GM18861 (cell line): ENCODE measurements around the gene ROR2.

Experiments
- ATAC-seq: cut with Tn5 transposase; IDR thresholded peaks from one replicate; pipeline ENCODE4 v1.9.1; 2021; ENCODE audit not compliant: unreplicated experiment

The ROR2 gene

GRCh38 chr9:91820126-91820750 is 129.8 kb downstream of the ROR2 start:
- no peak for ATAC-seq

GRCh38 chr9:91818647-91819403 is 131.2 kb downstream of the ROR2 start:
- no peak for ATAC-seq

- no peak for ATAC-seq
Measured at GRCh38 chr9:91818225-91818585, 131.8 kb downstream of the ROR2 start.

- no peak for ATAC-seq
Measured at GRCh38 chr9:91817493-91818224, 132.4 kb downstream of the ROR2 start.

GRCh38 chr9:91817106-91817492 is 132.9 kb downstream of the ROR2 start:
- ATAC-seq: no peak

GRCh38 chr9:91816356-91816755 is 133.7 kb downstream of the ROR2 start:
- ATAC-seq: no peak

- no peak for ATAC-seq
Measured at GRCh38 chr9:91815896-91816295, 134.1 kb downstream of the ROR2 start.

GRCh38 chr9:91814753-91815152 is 135.3 kb downstream of the ROR2 start:
- ATAC-seq: no peak

- no peak for ATAC-seq
Measured at GRCh38 chr9:91814201-91814600, 135.8 kb downstream of the ROR2 start.

GRCh38 chr9:91813176-91813795 is 136.7 kb downstream of the ROR2 start:
- no peak for ATAC-seq

- ATAC-seq: no peak
Measured at GRCh38 chr9:91812191-91812590, 137.8 kb downstream of the ROR2 start.

- no peak for ATAC-seq
Measured at GRCh38 chr9:91811024-91811909, 138.8 kb downstream of the ROR2 start.

- no peak for ATAC-seq
Measured at GRCh38 chr9:91810286-91810905, 139.6 kb downstream of the ROR2 start.

- no peak for ATAC-seq
Measured at GRCh38 chr9:91809581-91810285, 140.3 kb downstream of the ROR2 start.

GRCh38 chr9:91807643-91808246 is 142.3 kb downstream of the ROR2 start:
- no peak for ATAC-seq

GRCh38 chr9:91805031-91805430 is 145.0 kb downstream of the ROR2 start:
- no peak for ATAC-seq

GRCh38 chr9:91803970-91804752 is 145.9 kb downstream of the ROR2 start:
- ATAC-seq: no peak

GRCh38 chr9:91803151-91803940 is 146.7 kb downstream of the ROR2 start:
- no peak for ATAC-seq
